GM21423 (cell line): ENCODE data around the gene TRPC6.

ENCODE experiments used
- ATAC-seq: cut with Tn5 transposase; IDR thresholded peaks from one replicate; pipeline ENCODE4 v1.9.1; 2021; ENCODE audit warnings: mild to moderate bottlenecking, moderate library complexity; ENCODE audit not compliant: unreplicated experiment

TRPC6 gene

DNA sequence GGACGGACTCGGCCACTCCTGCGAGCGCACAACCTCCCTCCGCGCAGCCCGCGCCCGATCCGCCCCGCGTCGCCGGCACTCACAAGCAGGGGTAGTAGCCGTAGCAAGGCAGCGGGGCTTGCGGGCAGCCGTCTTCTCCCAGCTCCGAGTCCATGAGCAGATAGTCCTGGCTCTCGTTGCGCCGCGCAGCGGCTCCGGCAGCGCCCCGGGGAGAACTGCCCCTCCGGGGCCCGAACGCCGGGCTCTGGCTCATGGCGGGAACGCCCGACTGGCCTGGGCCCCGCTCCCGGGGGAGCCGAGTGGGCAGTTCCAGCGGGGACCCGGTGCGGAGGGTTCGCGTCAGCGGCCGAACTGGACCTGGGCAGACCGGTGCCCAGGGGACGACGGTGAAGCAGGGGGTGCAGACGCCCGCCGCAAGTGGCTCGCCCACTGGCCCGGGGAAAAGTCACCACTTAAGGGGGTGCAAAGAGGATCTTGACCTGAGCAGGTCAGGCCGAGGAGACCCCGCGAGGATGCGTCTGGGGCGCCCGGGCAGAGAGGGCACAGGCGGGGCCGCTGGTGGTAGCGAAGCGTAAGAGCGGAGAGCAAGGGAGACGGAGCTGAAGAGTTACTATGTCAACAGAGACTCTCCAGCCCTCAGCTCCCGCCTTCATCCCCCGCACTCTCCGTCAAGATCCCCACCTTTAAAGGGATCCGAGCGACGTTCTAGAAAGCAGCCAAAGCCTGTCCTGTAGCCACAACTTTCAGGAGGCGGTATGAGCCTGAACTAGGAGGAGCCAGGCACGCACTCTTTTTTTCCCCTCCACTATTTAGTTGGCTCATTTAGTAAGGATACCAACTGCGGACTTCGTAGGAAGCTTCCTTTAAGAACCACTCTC is at the start of gene TRPC6:
TRPC6 (minus strand) TSS at position 757 of the 878 bp plus-strand sequence; CDS start at position 253, 504 bp downstream.
- no peak for ATAC-seq

DNA sequence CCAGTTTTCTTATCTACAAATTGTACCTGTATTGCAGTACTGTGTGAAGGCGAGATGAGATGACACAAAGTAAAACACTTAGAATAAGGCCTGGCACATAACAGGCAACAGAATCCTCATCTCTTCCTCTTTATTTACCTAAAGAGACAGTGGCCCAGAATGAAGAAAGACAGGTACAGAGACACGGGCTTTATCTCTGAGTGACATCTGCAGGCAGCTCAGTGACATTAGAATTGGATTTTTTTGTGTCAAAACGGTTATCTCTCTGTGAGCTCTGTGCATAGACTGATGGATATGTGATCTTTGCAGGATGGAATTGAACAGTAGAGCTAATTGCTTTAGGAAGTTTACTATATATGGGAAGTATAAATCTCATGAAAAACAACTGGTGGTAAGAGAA is 36.2 kb upstream of the TRPC6 start:
- no peak for ATAC-seq

DNA sequence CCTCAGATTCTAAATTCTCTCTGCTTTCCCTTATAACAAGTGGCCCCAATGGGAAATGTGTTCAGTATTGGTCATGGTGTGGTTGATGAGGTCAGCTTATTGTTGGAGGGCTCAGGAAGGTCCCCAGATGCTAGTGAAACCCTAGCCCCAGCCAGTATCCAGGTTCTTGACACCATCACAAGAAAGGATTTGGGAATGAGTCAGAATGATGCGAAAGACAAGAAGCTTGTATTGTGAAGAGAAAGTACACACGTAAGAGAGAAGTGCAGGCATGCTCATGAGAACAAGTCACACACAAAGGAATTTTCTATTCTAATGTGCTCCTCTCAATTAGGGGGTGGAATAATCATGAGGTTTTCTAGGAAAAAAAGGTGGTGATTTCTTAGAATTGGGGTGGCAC is 34.9 kb upstream of the TRPC6 start:
- ATAC-seq = no peak

DNA sequence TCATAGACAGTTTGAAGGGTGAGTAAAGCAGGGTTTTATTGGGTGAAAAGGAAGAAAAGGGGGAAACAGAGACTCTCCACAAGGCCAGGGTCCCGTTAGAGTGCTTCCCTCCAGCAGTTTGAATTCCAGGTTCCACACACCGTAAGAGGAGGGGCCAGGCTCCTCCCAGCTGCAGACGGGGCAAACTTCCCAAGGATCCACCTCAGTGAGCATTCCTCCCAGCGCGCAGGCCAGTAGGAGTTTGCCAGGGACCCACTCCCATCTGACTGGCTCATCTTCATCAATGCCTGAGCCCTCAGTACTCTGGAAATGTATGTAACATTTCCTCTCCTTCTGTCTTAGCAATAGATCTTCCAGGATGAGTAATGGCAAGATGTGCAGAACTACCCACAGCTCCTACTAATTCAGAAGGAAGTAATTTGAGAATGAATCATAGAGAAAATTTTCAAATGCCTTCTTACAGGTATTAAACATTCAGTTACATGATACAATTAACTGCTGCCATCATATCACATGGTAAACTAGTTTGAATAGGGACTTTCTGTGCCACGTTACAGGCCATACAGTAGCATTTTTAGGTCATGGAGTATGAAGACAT is 34.0 kb upstream of the TRPC6 start:
- ATAC-seq = no peak

DNA sequence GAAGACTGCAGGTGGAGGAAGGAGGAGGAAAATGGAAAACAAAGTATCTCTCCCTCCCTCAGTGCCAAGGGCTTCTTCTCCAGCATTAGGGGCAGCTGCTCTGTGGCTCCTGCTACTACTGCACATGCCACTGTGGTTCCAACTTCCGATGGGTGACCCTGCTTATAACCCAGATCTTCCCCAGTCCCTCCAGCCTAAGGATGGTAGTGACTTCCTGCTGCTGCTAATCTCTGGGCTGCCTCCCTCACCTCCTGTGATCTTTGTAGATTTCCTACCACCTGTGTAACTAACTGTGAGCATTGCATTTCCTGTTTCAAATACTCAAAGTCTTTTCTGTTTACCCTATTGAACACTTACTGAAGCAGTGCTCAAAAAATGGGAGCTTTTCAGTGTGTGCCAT is 28.7 kb upstream of the TRPC6 start:
- ATAC-seq = no peak

DNA sequence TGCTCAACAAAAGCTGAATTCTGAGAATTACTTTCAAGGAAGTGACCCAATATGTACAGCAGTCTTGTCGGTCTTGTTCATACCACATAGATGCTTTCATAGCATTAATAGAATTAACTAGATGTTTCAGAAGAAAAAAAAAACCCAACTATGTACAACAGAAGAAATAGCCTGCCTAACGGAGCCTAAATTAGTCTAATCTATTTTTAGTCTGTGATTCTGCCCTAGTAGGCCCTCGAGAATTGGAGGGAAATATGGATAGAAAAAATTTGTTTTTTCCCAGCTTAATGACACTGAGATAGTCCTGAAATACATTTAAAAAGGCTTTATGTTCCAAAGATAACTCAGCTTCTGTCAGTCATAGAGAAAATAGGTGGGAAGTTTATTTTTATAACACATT is 17.1 kb upstream of the TRPC6 start:
- ATAC-seq = no peak

DNA sequence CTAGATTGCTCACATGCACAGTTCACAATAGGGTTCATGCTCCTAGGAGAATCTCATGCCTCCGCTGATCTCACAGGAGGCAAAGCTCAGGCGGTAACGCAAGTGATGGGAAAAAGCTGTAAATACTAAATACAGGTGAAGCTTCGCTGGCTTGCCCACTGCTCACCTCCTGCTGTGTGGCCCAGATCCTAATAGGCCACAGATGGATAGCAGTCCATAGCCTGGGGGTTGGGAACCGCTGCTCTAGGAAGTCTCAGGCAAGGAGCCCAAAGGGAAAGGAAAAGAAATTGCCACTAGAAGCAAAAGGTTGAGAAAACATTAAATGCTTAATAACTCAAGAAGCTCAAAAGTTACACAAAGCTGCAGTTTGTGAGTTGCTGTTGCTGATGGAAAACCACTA is 3.2 kb upstream of the TRPC6 start:
- ATAC-seq = no peak

DNA sequence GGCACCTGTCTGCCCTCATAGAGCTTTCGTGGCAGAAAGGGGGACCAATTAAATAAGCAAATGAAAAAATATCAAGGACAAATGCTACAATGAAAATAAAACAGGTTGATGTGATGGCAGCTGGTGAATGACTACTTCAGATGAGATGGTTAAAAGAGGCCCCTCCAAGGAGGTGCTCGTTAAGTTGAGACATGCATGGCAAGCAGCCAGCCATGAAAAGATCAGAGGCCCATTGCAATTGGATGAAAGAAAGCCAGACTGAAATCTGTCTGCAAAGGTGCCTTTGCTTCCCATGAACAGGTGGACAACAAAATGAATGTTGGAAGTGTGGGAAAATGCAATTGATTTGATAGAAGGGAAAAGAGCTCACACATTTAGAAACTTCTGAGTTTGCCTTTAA is 848 bp upstream of the TRPC6 start:
- ATAC-seq = no peak

DNA sequence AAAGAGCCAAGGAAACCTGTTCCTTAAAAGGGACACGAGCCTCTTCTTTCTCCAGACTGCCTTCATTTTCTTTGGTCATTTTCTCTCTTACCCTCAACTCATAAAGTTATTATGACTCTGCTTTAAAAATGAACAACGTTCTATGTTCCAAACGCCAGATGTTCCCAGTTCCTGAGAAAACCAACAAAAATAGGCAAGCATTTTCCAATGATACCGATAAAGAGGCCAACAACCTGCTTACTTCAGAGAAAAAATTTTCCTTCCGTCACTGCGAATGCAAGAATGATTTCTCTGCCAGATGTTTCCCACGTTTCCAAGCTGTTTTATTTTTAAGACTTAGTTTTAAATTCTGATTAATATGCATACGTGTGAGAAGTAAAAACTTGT is 315 bp upstream of the TRPC6 start:
- no peak for ATAC-seq

DNA sequence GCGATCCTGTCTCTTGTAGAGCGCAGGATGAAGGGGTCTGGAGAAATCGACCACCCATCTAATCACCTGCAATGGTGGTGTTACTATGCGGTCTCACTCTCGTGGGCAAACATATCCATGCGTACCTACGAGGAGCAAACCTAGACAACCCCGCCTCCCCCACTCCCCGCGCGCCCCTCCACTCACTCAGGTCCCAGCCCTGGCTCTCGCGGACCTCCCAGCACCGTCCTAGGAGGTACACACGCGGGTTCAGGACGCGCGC is 887 bp downstream of the TRPC6 start:
- ATAC-seq = no peak

DNA sequence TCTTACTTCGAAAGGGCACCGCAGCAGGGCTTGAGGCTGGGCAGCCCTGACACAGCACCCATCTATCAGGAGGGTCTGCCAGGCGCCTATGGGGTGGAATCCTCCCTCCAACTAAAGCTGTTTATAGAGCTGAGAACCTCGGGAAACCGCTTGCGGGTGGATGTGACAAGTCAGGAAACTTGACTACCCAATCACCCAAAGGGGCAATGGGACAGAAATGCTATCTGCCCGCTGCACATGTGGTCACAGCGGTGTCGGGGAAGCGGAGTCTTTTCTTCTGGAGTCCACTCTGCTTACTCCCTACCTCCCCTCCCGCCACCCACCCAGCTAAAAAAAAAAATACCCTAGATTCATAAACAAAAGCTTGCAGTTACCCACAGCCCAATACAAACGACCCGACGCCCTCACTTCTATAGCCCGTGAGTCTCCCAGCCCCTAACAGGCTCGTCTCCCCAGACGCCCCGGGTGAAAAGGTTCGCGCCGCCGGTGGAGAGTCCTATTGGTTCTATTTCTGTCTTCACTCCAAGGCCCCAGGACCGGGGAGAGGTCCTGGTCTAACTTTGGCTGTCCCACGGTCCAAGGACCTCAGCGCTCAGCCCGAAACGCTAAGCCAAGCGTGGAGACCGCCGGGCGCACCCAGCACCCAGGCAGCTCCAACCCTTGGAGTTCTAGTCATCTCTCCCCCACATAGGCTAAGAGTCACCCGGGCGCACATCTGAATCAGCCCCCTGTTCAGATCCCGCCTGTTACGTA is 1.4 kb downstream of the TRPC6 start:
- ATAC-seq = no peak

DNA sequence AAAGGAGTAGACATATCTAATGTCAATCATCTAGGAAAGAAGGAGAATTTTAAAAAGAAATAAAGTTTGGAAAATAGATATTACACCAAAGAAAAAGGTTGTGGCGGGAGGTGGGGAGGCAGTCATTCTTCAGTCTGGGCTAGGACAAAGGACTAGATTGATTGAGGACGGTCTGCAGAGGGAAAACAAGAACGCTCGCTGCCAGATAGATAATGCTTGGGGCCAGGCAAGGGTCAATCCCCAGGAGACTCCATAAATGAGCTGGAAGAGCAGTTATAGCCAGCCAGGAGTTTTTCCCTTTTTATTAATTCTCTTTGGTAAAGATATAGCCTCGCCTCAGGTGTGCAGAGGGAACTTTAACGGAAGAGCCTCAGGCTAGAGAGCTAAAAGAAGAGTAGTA is 6.3 kb downstream of the TRPC6 start:
- no peak for ATAC-seq

DNA sequence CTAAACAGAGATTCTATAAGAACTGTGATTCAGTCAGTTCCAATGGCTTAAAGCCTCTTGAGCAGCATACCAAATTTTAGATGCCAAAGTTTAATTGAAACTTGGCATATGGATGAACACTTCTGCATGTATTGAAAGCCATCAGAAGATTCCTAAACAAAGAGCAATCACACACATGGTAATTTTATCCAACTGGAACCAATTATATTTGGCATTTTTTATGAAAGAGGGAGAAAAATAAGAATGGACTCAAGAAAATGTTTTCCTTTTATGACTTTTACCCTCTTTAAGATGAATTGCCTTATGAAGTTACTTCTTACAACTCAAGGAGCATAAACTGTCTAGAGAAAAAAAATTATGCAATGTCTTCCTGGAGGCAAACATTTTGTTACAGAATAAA is 7.4 kb downstream of the TRPC6 start:
- no peak for ATAC-seq

DNA sequence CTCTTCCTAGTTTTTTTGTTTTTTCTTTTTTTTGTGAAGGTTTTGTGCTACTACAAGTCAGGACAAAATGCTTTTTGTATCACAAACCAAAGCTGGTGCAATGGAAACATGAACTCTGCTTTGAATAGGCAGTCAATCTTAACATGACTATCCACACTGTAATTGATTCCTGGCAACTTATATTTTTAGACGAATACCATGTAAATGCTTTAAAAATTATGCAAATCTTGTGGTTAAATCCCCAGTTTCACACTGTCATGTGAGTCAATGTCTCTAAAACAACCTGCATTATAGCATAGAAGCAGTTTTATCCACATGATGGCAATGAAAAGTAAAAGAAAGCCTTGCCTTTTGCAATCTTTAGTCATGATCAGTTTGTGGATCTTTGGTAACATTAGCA is 8.9 kb downstream of the TRPC6 start:
- no peak for ATAC-seq

DNA sequence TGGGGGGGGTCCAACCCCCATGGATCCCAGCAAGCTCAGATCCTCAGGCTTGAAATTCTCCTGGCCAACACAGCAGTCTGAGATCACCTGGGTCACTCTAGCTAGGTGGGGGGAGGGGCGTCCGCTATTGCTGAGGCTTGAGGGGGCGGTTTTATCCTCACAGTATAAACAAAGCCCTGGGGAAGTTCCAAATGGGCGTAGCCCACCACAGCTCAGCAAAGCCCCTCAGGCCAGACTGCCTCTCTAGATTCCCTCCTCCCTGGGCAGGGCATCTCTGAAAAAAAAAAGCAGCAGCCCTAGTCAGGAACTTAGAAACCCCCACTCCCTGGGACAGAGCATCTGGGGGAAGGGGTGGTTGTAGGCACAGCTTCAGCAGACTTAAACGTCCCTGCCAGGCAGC is 16.7 kb downstream of the TRPC6 start:
- ATAC-seq = no peak

DNA sequence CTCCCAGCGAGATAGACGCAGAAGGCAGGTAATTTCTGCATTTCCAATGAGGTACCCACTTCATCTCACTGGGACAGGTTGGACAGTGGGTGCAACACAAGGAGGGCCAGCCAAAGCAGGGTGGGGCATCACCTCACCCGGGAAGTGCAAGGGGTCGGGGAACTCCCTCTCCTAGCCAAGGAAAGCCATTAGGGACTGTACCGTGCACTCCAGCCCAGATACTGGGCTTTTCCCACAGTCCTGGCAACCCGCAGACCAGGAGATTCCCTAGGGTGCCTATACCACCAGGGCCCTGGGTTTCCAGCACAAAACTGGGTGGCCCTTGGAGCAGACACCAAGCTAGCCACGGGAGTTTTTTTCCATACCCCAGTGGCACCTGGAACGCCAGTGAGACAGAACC is 17.2 kb downstream of the TRPC6 start:
- no peak for ATAC-seq

DNA sequence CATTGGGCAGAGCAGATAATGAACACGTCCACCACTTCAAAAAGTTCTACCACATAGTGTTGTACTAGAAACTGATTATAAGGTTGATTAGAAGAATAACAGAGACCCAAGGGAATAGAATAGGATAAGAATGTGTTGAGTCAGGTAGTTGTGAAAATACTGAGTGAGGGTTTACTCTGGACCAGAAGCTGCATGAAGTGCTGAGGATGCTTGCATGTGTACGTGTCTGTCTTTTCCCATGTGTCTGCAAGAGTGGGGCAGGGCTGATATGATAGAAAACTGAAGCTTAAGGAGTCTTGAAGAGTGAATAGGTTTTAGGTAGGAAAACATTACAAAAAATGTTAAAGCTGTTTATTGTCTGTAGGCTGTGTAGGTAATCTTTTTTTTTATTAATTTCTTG is 20.6 kb downstream of the TRPC6 start:
- no peak for ATAC-seq

DNA sequence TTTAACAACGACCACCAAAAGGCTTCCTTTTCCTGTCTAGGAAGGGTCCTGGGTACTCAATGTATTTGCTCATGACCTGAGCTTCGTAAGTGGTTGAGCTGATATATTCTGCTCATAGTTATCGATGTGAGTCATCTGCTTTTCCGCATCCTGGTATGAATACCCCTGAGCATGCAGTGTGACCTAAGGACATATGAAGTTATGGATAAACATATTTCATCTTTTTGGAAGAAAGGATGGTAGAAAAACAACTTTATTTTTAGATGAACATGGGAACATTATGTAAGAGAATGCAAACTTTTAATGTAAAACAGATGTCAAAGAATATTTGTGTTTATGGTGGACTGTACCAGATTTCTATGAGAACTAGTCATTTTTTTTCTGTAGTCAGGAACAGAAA is 28.4 kb downstream of the TRPC6 start:
- ATAC-seq = no peak

DNA sequence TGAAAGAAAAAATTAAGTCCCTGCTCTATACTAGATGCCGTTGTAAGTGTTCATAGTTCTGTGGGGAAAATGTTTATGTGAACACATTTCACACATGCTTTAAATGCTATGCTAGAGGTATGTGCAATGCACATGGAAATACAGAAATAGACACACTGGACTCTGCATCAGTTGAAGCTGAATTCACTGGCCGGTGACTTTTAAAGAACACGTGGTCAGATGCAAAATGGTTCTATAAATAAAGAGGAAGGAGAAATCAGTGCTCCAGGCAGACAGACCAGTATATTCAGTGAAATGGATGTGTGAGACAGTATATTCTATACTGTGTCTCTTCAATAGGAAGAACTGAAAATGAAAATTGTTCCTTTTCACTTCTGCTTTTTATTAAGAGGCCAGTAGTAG is 29.9 kb downstream of the TRPC6 start:
- ATAC-seq = peak; percentile 98

DNA sequence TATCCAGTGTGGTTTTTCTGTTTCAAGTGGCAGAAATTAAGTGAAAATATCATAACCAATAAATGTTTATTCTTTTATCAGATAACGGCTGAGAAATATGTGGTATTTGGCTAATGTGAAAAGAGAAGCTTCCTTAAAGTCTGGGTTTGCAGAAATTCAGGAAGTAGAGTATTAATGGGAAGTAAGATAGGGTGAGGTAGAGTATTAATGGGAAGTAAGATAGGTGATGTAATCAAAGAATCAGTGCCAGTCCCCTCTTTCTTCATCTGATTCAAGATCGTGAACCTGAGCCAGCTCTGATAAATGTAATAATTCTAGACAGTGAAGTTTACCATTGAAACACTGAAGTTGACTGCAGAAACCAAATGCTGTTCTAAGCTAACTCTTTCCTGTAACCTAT is 30.9 kb downstream of the TRPC6 start:
- ATAC-seq = no peak

DNA sequence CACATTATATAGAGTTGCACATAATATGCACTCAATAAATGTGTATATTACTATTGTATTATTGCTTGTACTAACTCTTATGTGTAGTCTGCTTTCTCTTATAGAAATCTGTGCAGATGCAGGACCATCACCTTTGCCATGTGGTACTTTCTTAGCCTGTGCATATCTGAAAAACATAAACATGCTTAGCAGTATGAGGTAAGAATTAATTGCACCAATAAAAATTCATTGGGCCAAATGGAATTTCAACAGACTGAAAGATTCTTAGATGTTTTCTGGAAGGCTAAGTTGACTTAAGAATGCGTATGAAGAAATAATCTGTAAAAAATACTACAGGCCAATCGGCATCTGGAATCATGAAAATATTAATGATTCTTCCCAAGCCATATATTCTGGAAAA is 55.3 kb downstream of the TRPC6 start:
- no peak for ATAC-seq

DNA sequence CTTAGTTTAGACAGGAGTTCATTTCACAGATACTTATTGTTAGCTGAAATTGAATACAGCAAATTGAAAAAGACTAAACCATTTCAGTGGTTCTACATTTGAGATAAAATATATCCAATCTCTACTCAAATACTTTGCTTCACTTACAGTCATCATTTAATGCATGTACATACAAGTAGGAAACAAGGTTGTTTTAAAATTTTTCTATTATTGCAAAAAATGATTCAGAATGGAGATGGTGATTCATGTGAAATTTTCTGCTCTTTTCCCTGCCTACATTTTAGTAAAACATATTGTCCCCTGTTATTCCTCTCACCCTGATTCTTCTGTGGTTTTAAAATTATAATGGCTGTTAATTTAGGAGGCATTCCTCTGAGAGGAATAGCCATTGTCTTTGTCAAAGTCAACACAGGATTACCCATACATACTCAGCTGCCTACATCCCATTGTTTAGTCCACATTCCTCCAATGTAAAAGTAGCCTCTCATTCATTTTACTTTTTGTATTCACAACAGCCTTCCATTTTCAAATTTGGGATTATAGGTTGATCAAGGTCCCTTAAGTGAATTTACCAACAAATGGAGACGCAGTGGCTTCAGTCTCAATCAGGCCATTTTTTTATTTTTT is 60.1 kb downstream of the TRPC6 start:
- ATAC-seq = no peak
